NCI-H510A (cell line): Measurements from ENCODE around the gene SLC15A4.

ENCODE experiments used
- DNase-seq: peaks from one replicate; lab custom pipeline; 2025; lab: John Stamatoyannopoulos, UW

SLC15A4 gene

GRCh38 chr12:128794661-128795529 lies 28.9 kb downstream of the SLC15A4 start:
- DNase-seq: no peak

- no peak for DNase-seq
Observed at GRCh38 chr12:128793701-128794100, 30.1 kb downstream of the SLC15A4 start.

- DNase-seq: no peak
Observed at GRCh38 chr12:128792881-128793280, 30.9 kb downstream of the SLC15A4 start.

- DNase-seq: no peak
Observed at GRCh38 chr12:128792398-128792797, 31.4 kb downstream of the SLC15A4 start.

GRCh38 chr12:128791395-128792322 lies 32.1 kb downstream of the SLC15A4 start:
- DNase-seq: no peak

- no peak for DNase-seq
Observed at GRCh38 chr12:128790653-128791373, 32.9 kb downstream of the SLC15A4 start.

- DNase-seq: no peak
Observed at GRCh38 chr12:128790221-128790620, 33.5 kb downstream of the SLC15A4 start.

- no peak for DNase-seq
Observed at GRCh38 chr12:128789356-128789929, 34.3 kb downstream of the SLC15A4 start.

- DNase-seq: no peak
Observed at GRCh38 chr12:128787827-128788226, 35.9 kb downstream of the SLC15A4 start.

GRCh38 chr12:128786741-128787391 lies 36.9 kb downstream of the SLC15A4 start:
- no peak for DNase-seq

GRCh38 chr12:128784030-128784760 lies 39.6 kb downstream of the SLC15A4 start:
- DNase-seq: no peak

GRCh38 chr12:128783129-128783574 lies 40.6 kb downstream of the SLC15A4 start:
- DNase-seq: no peak

- DNase-seq: no peak
Observed at GRCh38 chr12:128779901-128780300, 43.9 kb downstream of the SLC15A4 start.

GRCh38 chr12:128772249-128772648 lies 51.5 kb downstream of the SLC15A4 start:
- no peak for DNase-seq

GRCh38 chr12:128771681-128772080 lies 52.1 kb downstream of the SLC15A4 start:
- no peak for DNase-seq

- DNase-seq: no peak
Observed at GRCh38 chr12:128767518-128767917, 56.2 kb downstream of the SLC15A4 start.

- no peak for DNase-seq
Observed at GRCh38 chr12:128766738-128767501, 56.8 kb downstream of the SLC15A4 start.

- DNase-seq: no peak
Observed at GRCh38 chr12:128763395-128763794, 60.4 kb downstream of the SLC15A4 start.

- DNase-seq: no peak
Observed at GRCh38 chr12:128761379-128761790, 62.4 kb downstream of the SLC15A4 start.

GRCh38 chr12:128755566-128755965 lies 68.2 kb downstream of the SLC15A4 start:
- DNase-seq: no peak
